ENCODE data around the gene SYNE2. TPM values are rescaled to one million over a fixed set of nuclear protein-coding genes. Genes with fewer than 3 reads are reported as not detected.

SYNE2 gene
- total RNA-seq, 4 donors from 2014 or later, result 92.4 to 165 (median 98.3) TPM

- TF ChIP-seq EP300 (IDR thresholded peaks at IDR 0.05) (no peak), POLR2A (IDR thresholded peaks at IDR 0.05; ENCODE audit: low read depth) (no peak), POLR2AphosphoS5 (IDR thresholded peaks at IDR 0.05) (no peak), CTCF (IDR thresholded peaks at IDR 0.05) (no peak)
- Histone ChIP-seq H3K9me3 (no peaks in the 10 kb centered on the region), H3K4me1 (no peaks in the 10 kb centered on the region), H3K36me3 (peaks cover 0 to 69% (median 37%) of the 10 kb centered on the region in 4 donors), H3K4me3 (no peak overlapping the region), H3K27me3 (no peaks in the 10 kb centered on the region), H3K27ac (replicated peaks in 1 of 4) (no peak overlapping the region)
- 90% methylated on average over 1 of the region's 1 CpG for WGBS
- intact Hi-C loops (cut with DNase I), result no loop called here
- no peak for DNase-seq (ENCODE audit: extremely low spot score)
Measured at GRCh38 chr14:64091217-64091616, 238.4 kb downstream of the SYNE2 start.

- Histone ChIP-seq H3K9me3 (no peaks in the 10 kb centered on the region), H3K4me1 (no peaks in the 10 kb centered on the region), H3K27me3 (no peaks in the 10 kb centered on the region), H3K36me3 (peaks cover 0 to 80% (median 38%) of the 10 kb centered on the region in 4 donors), H3K4me3 (no peak overlapping the region), H3K27ac (replicated peaks in 1 of 4) (no peak overlapping the region)
- WGBS, result 90% methylated on average over 4 of the region's 4 CpGs
- no peak for DNase-seq (ENCODE audit: extremely low spot score)
- no peak for TF ChIP-seq POLR2A (IDR thresholded peaks at IDR 0.05; ENCODE audit: low read depth)
- intact Hi-C loops (cut with DNase I), result no loop called here
Measured at GRCh38 chr14:64092338-64092737, 239.5 kb downstream of the SYNE2 start.

GRCh38 chr14:64092940-64093339 is 240.1 kb downstream of the SYNE2 start:
- intact Hi-C loops (cut with DNase I), result no loop called here
- Histone ChIP-seq H3K9me3 (no peaks in the 10 kb centered on the region), H3K36me3 (peaks cover 0 to 80% (median 41%) of the 10 kb centered on the region in 4 donors), H3K27ac (replicated peaks in 1 of 4) (no peak overlapping the region), H3K4me1 (no peaks in the 10 kb centered on the region), H3K27me3 (no peaks in the 10 kb centered on the region), H3K4me3 (no peak overlapping the region)
- 92% methylated on average over 4 of the region's 5 CpGs for WGBS
- TF ChIP-seq CTCF (IDR thresholded peaks at IDR 0.05) (no peak), POLR2AphosphoS5 (IDR thresholded peaks at IDR 0.05) (no peak), EP300 (IDR thresholded peaks at IDR 0.05) (no peak), POLR2A (IDR thresholded peaks at IDR 0.05; ENCODE audit: low read depth) (no peak)
- DNase-seq (ENCODE audit: extremely low spot score), result no peak

- WGBS, result 94% methylated on average over 3 of the region's 3 CpGs
- TF ChIP-seq POLR2A (IDR thresholded peaks at IDR 0.05; ENCODE audit: low read depth) (no peak), CTCF (IDR thresholded peaks at IDR 0.05) (no peak), POLR2AphosphoS5 (IDR thresholded peaks at IDR 0.05) (no peak), EP300 (IDR thresholded peaks at IDR 0.05) (no peak)
- intact Hi-C loops (cut with DNase I), result no loop called here
Measured at GRCh38 chr14:64095620-64096019, 242.8 kb downstream of the SYNE2 start.

GRCh38 chr14:64098120-64098519 is 245.3 kb downstream of the SYNE2 start:
- H3K36me3 ChIP-seq, result peaks cover 8 to 81% (median 34%) of the 10 kb centered on the region in 4 donors
- 94% methylated on average over 4 of the region's 4 CpGs for WGBS
- no peaks in the 10 kb centered on the region for H3K27me3 ChIP-seq
- no peak overlapping the region for H3K4me3 ChIP-seq
- H3K4me1 ChIP-seq, result no peaks in the 10 kb centered on the region
- no peaks in the 10 kb centered on the region for H3K9me3 ChIP-seq
- intact Hi-C loops (cut with DNase I), result no loop called here
- no peak for TF ChIP-seq POLR2AphosphoS5 (IDR thresholded peaks at IDR 0.05)
- TF ChIP-seq CTCF (IDR thresholded peaks at IDR 0.05), result no peak
- TF ChIP-seq POLR2A (IDR thresholded peaks at IDR 0.05; ENCODE audit: low read depth), result no peak
- no peak for TF ChIP-seq EP300 (IDR thresholded peaks at IDR 0.05)
- DNase-seq (ENCODE audit: extremely low spot score), result no peak
- no peak overlapping the region for H3K27ac ChIP-seq (replicated peaks in 1 of 4)

More at GRCh38 chr14:64095620-64096019, 242.8 kb downstream of the SYNE2 start:
- Histone ChIP-seq H3K36me3 (peaks cover 0 to 78% (median 41%) of the 10 kb centered on the region in 4 donors), H3K27ac (replicated peaks in 1 of 4) (no peak overlapping the region), H3K4me3 (no peak overlapping the region), H3K4me1 (no peaks in the 10 kb centered on the region), H3K27me3 (no peaks in the 10 kb centered on the region), H3K9me3 (no peaks in the 10 kb centered on the region)
- DNase-seq (ENCODE audit: extremely low spot score), result no peak

All from esophagus muscularis mucosa (tissue), 4 donors.